ENCODE data around the gene ATOH8.

The ATOH8 gene

GRCh38 chr2:85760371-85760770, 6.6 kb downstream of the ATOH8 start:
- H3K4me3 ChIP-seq (ENCODE audit: low read depth, low read length) = no peak overlapping the region
- CTCF ChIA-PET = interaction anchor here (1.1 to 26.9 kb wide), 9 partner anchors 7 to 318 kb away, joined by 3 to 463 read pairs (median 5); partner anchors contain the start of gene ATOH8
- POLR2A ChIA-PET = interaction anchor here (1.1 to 4.1 kb wide), 3 partner anchors 8 to 12 kb away, joined by 3 to 20 read pairs (median 5); no protein-coding TSS in a partner anchor

GRCh38 chr2:85760872-85761271, 7.1 kb downstream of the ATOH8 start:
- ChIA-PET CTCF (interaction anchor here (0.5 to 26.9 kb wide), 9 partner anchors 7 to 318 kb away, joined by 3 to 463 read pairs (median 5); partner anchors contain the start of gene ATOH8), POLR2A (interaction anchor here (0.8 to 4.1 kb wide), 4 partner anchors 9 to 155 kb away, joined by 3 to 20 read pairs (median 4); no protein-coding TSS in a partner anchor)
- DNase-seq (ENCODE audit: low read depth, low spot score) = no peak
- no peak overlapping the region for H3K4me3 ChIP-seq (ENCODE audit: low read depth, low read length)
- no peak for TF ChIP-seq CTCF (IDR thresholded peaks at IDR 0.05; ENCODE audit: insufficient read depth, low read length, missing control alignments)

More at GRCh38 chr2:85760371-85760770, 6.6 kb downstream of the ATOH8 start:
- DNase-seq (ENCODE audit: low read depth, low spot score) = no peak
- TF ChIP-seq CTCF (IDR thresholded peaks at IDR 0.05; ENCODE audit: insufficient read depth, low read length, missing control alignments) = no peak

GRCh38 chr2:85761512-85761944, 7.7 kb downstream of the ATOH8 start:
- no peak overlapping the region for H3K4me3 ChIP-seq (ENCODE audit: low read depth, low read length)
- no peak for TF ChIP-seq CTCF (IDR thresholded peaks at IDR 0.05; ENCODE audit: insufficient read depth, low read length, missing control alignments)
- ChIA-PET POLR2A (interaction anchor here (0.6 to 4.1 kb wide), 5 partner anchors 9 to 156 kb away, joined by 3 to 20 read pairs (median 4); no protein-coding TSS in a partner anchor), CTCF (interaction anchor here (1.1 to 26.9 kb wide), 6 partner anchors 6 to 53 kb away, joined by 3 to 463 read pairs (median 10); partner anchors contain the start of gene ATOH8)
- DNase-seq (ENCODE audit: low read depth, low spot score) = no peak

- POLR2A ChIA-PET = interaction anchor here (0.6 to 4.1 kb wide), 5 partner anchors 10 to 156 kb away, joined by 3 to 20 read pairs (median 4); no protein-coding TSS in a partner anchor
- CTCF ChIA-PET = interaction anchor here (1.1 to 26.9 kb wide), 4 partner anchors 6 to 42 kb away, joined by 3 to 463 read pairs (median 235); partner anchors contain the start of gene ATOH8
- no peak overlapping the region for H3K4me3 ChIP-seq (ENCODE audit: low read depth, low read length)
- no peak for TF ChIP-seq CTCF (IDR thresholded peaks at IDR 0.05; ENCODE audit: insufficient read depth, low read length, missing control alignments)
- DNase-seq (ENCODE audit: low read depth, low spot score) = no peak
These were observed 8.2 kb downstream of the ATOH8 start for GRCh38 chr2:85761946-85762345.

GRCh38 chr2:85763132-85763531, 9.3 kb downstream of the ATOH8 start:
- no peak for TF ChIP-seq CTCF (IDR thresholded peaks at IDR 0.05; ENCODE audit: insufficient read depth, low read length, missing control alignments)
- H3K4me3 ChIP-seq (ENCODE audit: low read depth, low read length) = no peak overlapping the region
- ChIA-PET CTCF (interaction anchor here (1.0 to 26.9 kb wide), 4 partner anchors 4 to 53 kb away, joined by 3 to 463 read pairs (median 233); partner anchors contain the start of gene ATOH8), POLR2A (interaction anchor here (4.1 kb wide), 1 partner anchor 9 kb away, joined by 20 read pairs; no protein-coding TSS in a partner anchor)
- DNase-seq (ENCODE audit: low read depth, low spot score) = no peak

GRCh38 chr2:85763831-85764230, 10.0 kb downstream of the ATOH8 start:
- H3K4me3 ChIP-seq (ENCODE audit: low read depth, low read length) = no peak overlapping the region
- no peak for DNase-seq (ENCODE audit: low read depth, low spot score)
- TF ChIP-seq CTCF (IDR thresholded peaks at IDR 0.05; ENCODE audit: insufficient read depth, low read length, missing control alignments) = no peak
- ChIA-PET CTCF (interaction anchor here (1.3 to 26.9 kb wide), 3 partner anchors 4 to 34 kb away, joined by 3 to 463 read pairs (median 463); partner anchors contain the start of gene ATOH8), POLR2A (interaction anchor here (4.1 kb wide), 1 partner anchor 8 kb away, joined by 20 read pairs; no protein-coding TSS in a partner anchor)

All from AG04449 (cell line).